GM19395 (cell line): Measurements from ENCODE around the gene HES3.

Source experiments
- ATAC-seq: cut with Tn5 transposase; IDR thresholded peaks from one replicate; pipeline ENCODE4 v1.9.1; 2021; ENCODE audit warnings: mild to moderate bottlenecking, moderate library complexity; ENCODE audit not compliant: unreplicated experiment

The HES3 gene

GRCh38 chr1:6243993-6244392 is at the start of gene HES3:
Gene HES3, plus strand, starts transcription at chr1:6244179. Its CDS starts 187 bp downstream, at chr1:6244366.
- ATAC-seq = no peak

DNA sequence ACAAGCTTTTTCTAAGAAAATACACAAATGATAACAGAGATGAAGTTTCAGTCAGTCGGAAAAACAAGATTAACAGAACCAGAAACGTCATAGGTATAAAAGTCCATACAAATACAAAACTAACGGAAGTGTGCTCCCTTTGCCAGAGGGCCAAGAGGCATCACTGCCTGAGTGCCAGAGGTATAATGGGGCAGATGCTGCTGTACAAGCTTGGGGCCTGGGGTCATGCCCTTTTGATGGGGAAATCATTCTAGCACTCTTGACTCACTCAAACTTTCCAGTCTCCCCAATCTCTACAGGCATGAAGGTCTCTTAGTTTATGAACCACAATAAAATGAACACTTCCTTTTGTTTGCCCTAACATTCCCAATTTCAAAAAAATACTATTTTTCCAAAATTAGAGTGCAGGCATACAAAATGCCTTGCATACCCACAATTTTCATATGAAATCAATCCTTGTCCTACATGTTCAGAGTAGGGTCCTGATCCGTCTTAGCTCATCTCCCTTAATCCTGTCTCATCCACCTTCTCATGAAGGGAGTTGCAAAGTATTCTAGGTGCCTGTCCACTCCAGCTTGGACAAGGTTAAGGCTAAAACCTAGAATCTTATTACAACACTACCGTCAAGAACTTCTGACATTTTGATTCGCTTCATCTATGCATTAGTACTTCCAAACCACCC is 46.1 kb upstream of the HES3 start:
- ATAC-seq = no peak

DNA sequence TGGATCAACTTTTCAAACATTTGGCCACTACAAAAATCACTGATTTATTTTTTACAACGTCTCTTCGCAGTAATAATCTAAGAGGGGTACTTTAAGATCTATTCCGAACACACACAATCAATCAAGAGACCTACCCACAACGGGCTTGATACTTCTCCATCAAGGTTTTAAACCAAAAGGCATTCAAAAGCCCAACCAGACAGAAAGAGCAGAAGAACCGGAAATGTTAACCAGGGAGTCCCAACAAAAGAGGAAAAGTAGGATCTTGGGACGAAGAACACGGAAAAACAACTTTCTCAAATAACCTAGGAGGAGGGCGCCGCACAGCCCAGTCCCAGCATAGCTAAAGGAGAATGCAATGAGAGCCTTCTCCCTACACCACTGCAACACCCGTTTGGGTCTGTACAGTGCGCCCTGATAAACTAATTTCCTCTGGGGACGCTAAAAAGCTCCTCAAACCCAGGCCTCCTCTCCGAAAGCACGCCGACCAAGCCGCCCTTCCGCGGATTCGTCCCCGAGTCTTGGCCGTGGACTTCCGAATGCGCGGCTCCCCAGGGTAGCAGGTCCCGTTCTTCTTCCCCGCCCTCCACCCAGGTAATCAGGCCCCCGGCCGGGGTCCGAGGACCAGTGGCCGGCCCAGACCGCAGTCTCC is 45.2 kb upstream of the HES3 start:
- ATAC-seq = peak; percentile 21

DNA sequence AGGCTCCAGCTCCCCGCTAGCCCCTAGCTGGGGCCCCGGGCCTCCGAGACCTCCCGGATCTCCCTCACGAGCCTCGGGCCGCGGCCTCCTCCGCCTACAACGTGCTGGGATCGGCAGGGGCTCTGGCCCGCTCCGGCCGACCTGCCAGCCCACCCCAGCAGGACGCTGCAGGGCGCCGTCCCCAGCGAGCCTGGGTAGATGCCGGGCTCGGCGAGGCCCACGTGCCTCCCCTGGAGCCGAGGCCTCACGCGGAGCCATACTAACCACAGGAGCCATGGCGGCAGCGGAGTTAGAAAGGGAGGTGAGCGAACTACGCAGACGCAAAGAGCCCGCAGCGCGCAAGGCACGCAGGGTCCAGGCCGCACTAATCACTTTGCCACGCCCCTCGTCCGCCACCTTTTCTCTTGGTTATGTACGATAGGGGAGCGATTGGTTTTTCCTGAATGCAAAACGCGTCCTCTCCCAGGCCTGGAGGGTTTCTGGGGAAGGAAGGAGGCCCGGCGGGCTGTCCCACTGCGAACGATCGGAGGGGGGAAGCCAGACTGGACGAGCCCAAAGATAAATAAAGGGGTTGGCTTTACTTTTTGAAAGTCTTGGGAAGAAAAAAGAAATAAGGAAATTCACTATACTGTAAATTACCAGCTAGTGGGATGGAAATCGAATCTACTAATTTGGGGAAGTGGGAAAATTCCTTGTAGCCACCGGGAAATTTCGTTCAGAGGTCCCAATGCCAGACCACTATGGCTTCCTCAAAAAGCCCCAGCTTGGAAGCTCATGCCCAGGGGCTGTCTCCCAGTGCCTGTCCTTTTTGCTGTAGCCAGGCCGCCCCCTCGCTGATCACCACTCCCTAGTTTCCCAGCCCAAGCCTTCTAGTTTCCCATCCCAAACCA is 44.4 kb upstream of the HES3 start, which contains the start of gene RPL22:
Gene RPL22, minus strand, starts transcription at position 298 of the 890 bp plus-strand sequence. Its CDS starts 22 bp downstream, at position 276.
- ATAC-seq = peak; percentile 93

DNA sequence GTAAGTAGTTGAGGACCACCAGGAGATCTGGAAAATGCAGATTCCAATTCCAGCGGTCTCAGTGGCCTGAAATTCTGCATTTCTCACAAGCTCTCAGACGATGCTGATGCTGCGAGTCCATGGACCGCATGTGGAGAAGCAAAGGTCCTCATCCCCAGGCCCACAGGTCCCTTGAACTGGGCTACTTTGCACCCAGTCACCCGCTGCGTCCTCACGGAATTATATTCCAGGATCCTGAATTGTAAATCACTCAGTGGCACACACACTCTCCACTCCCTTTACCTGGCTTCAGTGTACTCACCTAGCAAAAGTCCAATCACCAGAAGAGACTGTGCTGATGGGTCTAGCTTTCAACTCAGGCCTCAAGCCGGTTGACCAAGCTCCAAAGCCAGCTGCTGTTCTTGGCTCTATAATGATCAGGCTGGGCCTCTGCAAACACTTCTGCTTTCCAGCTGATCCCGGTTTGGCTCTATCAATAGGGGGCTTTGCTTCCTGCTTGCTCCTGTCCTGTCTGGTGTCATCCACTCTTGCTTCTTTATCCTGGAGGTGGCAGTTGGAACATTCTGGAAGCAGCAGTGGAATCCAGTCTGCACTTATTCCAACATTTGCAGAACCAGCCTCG is 43.7 kb upstream of the HES3 start:
- no peak for ATAC-seq

- no peak for ATAC-seq
Observed at GRCh38 chr1:6202256-6202655, 41.7 kb upstream of the HES3 start.

GRCh38 chr1:6205849-6206519 is 38.0 kb upstream of the HES3 start, which contains the start of gene RNF207:
Gene RNF207, plus strand, starts transcription at chr1:6206119. Its CDS starts 417 bp downstream, at chr1:6206536.
- peak; percentile 57 for ATAC-seq

DNA sequence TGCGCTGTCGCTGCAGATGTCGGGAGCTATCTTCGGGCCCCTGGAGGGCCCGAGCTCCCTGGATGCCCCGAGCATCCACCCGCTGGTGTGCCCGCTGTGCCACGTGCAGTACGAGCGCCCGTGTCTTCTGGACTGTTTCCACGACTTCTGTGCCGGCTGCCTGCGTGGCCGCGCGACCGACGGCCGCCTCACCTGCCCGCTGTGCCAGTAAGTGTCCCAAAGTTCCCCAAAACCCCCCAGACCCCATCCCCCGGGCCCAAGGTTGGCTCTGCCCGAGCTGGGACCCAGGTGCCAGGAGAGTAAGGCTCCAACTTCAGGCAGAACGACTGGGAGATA is 37.5 kb upstream of the HES3 start:
- ATAC-seq = no peak

DNA sequence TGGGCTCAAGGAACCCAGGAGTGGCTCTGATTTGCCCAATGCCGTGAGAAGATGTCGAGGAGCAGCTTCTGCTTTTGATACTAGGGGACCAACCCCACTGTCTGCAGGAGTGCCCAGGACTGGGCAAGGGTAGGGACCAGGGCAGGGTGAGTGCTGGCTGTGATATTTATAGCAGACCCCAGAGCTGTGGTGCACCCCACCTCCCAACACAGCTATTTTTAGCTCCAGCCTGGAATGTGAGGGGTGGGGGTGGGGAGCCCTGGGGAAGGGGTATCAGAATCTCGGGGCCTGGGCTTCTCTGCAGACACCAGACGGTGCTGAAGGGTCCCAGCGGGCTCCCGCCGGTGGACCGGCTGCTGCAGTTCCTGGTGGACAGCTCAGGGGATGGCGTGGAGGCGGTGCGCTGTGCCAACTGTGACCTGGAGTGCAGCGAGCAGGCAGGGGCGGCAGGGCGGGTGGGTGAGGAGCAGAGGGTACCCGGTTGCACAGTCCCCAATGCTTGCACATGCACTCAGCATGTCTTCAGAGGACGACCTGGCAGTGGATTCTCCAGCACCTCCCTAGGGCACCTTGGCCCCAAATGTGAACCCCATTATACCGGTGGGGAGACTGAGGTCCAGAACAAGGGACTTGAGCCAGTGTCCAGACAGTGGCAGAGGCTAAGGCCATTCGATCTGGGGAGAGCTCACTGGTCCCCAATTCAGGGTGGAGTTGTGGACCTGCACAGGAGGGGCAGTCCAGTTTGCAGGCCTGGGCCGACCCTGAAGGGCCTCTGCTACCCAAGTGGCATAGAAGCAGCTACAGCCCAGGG is 36.7 kb upstream of the HES3 start:
- ATAC-seq = no peak

DNA sequence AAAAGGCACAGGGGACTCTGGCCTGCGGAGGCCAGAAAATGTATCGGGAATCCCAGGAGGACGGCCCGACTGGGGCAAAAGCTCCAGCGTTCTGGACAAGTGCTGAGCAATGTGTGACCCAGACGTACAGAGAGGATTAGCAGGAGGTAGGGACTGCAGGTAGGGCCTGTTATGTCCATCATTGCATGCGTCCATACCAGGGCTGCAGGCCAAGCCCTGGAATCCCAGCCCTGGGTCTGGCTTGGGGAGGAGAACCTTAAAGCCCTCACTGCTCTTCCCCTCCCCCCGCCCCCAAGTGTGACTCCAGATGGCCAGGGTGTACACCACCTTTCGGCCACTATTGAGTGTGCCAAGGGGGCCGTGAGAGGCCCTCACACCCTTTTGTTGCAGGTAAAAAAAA is 36.1 kb upstream of the HES3 start:
- no peak for ATAC-seq

DNA sequence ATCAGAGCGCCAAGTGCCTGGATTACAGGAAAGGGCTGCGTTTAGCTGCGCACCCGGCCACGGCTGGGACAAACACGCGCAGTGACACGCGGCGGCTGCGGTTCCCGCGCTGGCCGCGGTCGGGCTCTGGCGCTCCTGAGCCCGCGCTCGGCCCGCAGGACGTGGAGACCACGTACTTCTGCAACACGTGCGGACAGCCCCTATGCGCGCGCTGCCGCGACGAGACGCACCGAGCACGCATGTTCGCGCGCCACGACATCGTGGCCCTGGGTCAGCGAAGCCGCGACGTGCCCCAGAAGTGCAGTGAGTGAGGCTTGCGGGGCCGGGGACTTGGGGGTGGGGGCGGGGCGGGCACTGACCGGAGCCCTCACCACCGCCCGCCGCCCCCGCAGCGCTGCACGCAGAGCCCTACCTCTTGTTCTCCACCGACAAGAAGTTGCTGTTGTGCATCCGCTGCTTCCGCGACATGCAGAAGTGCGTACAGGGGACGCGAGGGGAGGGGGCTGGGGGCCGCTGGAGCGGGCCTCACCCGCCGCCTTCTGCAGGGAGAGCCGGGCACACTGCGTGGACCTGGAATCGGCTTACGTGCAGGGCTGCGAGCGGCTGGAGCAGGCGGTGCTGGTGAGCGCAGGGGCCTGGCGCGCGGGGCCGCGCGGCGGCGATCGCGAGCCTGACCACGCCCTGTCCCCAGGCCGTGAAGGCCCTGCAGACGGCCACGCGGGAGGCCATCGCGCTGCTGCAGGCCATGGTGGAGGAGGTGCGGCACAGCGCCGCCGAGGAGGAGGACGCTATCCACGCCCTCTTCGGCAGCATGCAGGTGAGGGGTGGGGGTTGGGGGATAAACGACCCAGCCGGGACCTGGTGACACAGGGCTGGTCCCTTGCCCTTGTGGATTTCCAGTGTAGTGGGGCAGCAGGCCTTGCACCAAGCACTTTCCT is 35.0 kb upstream of the HES3 start:
- no peak for ATAC-seq

GRCh38 chr1:6209661-6210580 is 34.1 kb upstream of the HES3 start:
- no peak for ATAC-seq

DNA sequence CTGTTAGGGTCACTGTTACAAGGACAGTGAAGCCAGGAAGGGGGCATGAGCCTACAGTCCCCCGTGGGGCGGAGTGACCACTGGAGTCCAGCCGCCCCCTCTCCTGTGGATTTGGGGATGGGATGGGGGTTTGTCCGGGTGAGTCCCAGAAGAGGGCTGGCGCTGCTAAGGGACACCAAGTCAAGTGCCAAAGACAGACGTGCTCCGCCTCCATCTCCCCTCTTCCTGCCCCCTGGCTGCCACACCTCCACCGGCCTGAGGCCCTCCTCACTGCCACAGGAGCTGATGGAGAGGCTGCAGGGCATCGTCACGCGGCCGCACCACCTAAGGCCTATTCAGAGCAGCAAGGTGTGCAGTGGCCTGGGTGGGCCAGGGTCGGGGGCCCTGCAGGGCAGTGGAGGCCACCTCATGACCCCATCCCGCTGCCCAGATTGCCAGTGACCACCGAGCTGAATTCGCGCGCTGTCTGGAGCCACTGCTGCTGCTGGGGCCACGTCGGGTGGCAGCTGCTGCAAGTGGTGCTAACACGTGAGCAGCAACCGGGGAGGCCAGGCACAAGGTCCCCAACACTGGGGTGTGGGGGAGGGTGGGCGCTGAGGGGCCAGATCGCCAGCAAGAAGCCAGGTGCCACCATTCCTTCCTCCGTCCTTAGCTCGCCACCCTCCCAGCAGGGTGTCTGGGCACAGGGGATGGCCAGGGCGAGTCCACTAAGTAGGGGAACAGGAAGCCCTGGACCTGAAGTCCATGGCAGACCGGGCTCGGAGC is 33.2 kb upstream of the HES3 start:
- ATAC-seq = no peak

DNA sequence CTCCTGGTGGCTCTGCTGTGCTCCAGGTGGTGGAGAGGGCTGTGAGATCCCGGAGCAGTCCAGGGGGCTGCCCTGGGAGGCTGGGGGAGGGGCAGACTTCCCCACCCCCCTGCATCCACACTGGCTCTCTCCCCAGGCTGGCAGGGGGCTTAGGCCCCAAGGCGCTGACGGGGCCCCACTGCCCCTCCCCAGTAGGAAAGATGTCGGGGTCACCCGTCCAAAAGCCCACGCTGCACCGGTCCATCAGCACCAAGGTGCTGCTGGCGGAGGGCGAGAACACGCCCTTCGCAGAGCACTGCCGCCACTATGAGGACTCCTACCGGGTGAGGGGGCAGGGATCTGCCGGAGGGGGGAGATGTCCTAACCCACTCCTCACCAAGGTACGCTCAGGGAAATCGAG is 32.2 kb upstream of the HES3 start:
- no peak for ATAC-seq

GRCh38 chr1:6212193-6212959 is 31.6 kb upstream of the HES3 start:
- no peak for ATAC-seq
